Lung microvascular endothelial cell (primary cell): ENCODE data around the gene COL11A1. TPM values are rescaled to one million over a fixed set of nuclear protein-coding genes. Genes with fewer than 3 reads are reported as not detected.
A peak's percentile ranks its signal among the peaks of the same experiment; 100 is the strongest.

Experiments used
- DNase-seq, 2 donors: peaks; one replicate each; pipeline versions ENCODE4 v3.0.0 to v3.0.0-alpha.2; 2010; ENCODE audit warnings: low read depth in 2 of 2
- total RNA-seq: library from RNA; depleted of rRNA; stranded (reverse); fragments of >200 nt; gene quantifications from 2 replicates; pipeline ENCODE4 v1.2.1, GENCODE V29; 2014

COL11A1 gene
- total RNA-seq, 1 donor from 2014 or later = not detected

GRCh38 chr1:102901996-102902395 is 206.3 kb downstream of the COL11A1 start:
- no peak for DNase-seq

GRCh38 chr1:102899935-102900334 is 208.4 kb downstream of the COL11A1 start:
- no peak for DNase-seq

GRCh38 chr1:102897557-102897956 is 210.8 kb downstream of the COL11A1 start:
- peak in 1 of 2 donors; percentile 63 for DNase-seq

- no peak for DNase-seq
Observed at GRCh38 chr1:102896771-102897170, 211.6 kb downstream of the COL11A1 start.

GRCh38 chr1:102896286-102896685 is 212.0 kb downstream of the COL11A1 start:
- no peak for DNase-seq

GRCh38 chr1:102891868-102892625 is 216.3 kb downstream of the COL11A1 start:
- peak; percentile 22 to 42 for DNase-seq

GRCh38 chr1:102886638-102887037 is 221.7 kb downstream of the COL11A1 start:
- no peak for DNase-seq

- no peak for DNase-seq
Observed at GRCh38 chr1:102884238-102884637, 224.1 kb downstream of the COL11A1 start.

GRCh38 chr1:102879439-102879993 is 228.8 kb downstream of the COL11A1 start:
- peak; percentile 43 to 50 for DNase-seq

GRCh38 chr1:102875756-102876155 is 232.6 kb downstream of the COL11A1 start:
- no peak for DNase-seq

- DNase-seq = no peak
Observed at GRCh38 chr1:102872526-102872925, 235.8 kb downstream of the COL11A1 start.

GRCh38 chr1:102872097-102872496 is 236.2 kb downstream of the COL11A1 start:
- no peak for DNase-seq

GRCh38 chr1:102863704-102864103 is 244.6 kb downstream of the COL11A1 start:
- DNase-seq = no peak

GRCh38 chr1:102861247-102861646 is 247.1 kb downstream of the COL11A1 start:
- no peak for DNase-seq

- DNase-seq = no peak
Observed at GRCh38 chr1:102858695-102859094, 249.6 kb downstream of the COL11A1 start.

GRCh38 chr1:102857251-102857650 is 251.1 kb downstream of the COL11A1 start:
- DNase-seq = no peak

GRCh38 chr1:102853701-102854187 is 254.6 kb downstream of the COL11A1 start:
- no peak for DNase-seq

- DNase-seq = no peak
Observed at GRCh38 chr1:102853136-102853535, 255.2 kb downstream of the COL11A1 start.

GRCh38 chr1:102852613-102853012 is 255.7 kb downstream of the COL11A1 start:
- DNase-seq = no peak

- DNase-seq = no peak
Observed at GRCh38 chr1:102851616-102852015, 256.7 kb downstream of the COL11A1 start.

- DNase-seq = no peak
Observed at GRCh38 chr1:102842606-102843005, 265.7 kb downstream of the COL11A1 start.

GRCh38 chr1:102840741-102841140 is 267.6 kb downstream of the COL11A1 start:
- DNase-seq = no peak

- DNase-seq = no peak
Observed at GRCh38 chr1:102838016-102838415, 270.3 kb downstream of the COL11A1 start.
